Endothelial cell (in vitro differentiated cells): ENCODE measurements around the gene ZFAND3. TPM values are rescaled to one million over a fixed set of nuclear protein-coding genes. Genes with fewer than 3 reads are reported as not detected.

Experiments used
- DNase-seq: peaks from one replicate; pipeline ENCODE4 v3.0.0; 2021; ENCODE audit warnings: low spot score
- H3K27ac Mint-ChIP-seq: one replicate; pipeline ENCODE4 v1.8.0; 2021; ENCODE audit warnings: mixed read lengths, inconsistent platforms; ENCODE audit not compliant: unreplicated experiment
- H3K27me3 Mint-ChIP-seq: one replicate; pipeline ENCODE4 v1.8.0; 2021; ENCODE audit warnings: mild to moderate bottlenecking, moderate library complexity, mixed read lengths, inconsistent platforms; ENCODE audit not compliant: unreplicated experiment
- H3K36me3 Mint-ChIP-seq: one replicate; pipeline ENCODE4 v1.8.0; 2021; ENCODE audit warnings: mild to moderate bottlenecking, low read depth, mixed read lengths, inconsistent platforms; ENCODE audit not compliant: unreplicated experiment
- H3K4me1 Mint-ChIP-seq: one replicate; pipeline ENCODE4 v1.8.0; 2021; ENCODE audit warnings: mild to moderate bottlenecking, mixed read lengths, inconsistent platforms; ENCODE audit not compliant: unreplicated experiment
- H3K4me3 Mint-ChIP-seq: one replicate; pipeline ENCODE4 v1.8.0; 2021; ENCODE audit warnings: mild to moderate bottlenecking, mixed read lengths, inconsistent platforms; ENCODE audit not compliant: unreplicated experiment
- H3K9me3 Mint-ChIP-seq: one replicate; pipeline ENCODE4 v1.8.0; 2021; ENCODE audit warnings: mixed read lengths, inconsistent platforms; ENCODE audit not compliant: unreplicated experiment
- total RNA-seq: library from RNA; stranded (reverse); fragmentation: NEBNext Ultra II Directional; extraction: Animal tissue kit (Norgen Biotek cat#: 25700); gene quantifications from one replicate; pipeline ENCODE4 v1.2.1, GENCODE V29; 2021; ENCODE audit not compliant: unreplicated experiment
- TF ChIP-seq, protein P1 (sequence below): fragments of 200-600 bp; sonication (generic); IDR thresholded peaks from one replicate; pipeline ENCODE4 v1.5.0; 2021; ENCODE audit warnings: antibody characterized with exemption; ENCODE audit not compliant: unreplicated experiment

The ZFAND3 gene
- total RNA-seq, 1 donor from 2014 or later: 96.3 TPM

DNA sequence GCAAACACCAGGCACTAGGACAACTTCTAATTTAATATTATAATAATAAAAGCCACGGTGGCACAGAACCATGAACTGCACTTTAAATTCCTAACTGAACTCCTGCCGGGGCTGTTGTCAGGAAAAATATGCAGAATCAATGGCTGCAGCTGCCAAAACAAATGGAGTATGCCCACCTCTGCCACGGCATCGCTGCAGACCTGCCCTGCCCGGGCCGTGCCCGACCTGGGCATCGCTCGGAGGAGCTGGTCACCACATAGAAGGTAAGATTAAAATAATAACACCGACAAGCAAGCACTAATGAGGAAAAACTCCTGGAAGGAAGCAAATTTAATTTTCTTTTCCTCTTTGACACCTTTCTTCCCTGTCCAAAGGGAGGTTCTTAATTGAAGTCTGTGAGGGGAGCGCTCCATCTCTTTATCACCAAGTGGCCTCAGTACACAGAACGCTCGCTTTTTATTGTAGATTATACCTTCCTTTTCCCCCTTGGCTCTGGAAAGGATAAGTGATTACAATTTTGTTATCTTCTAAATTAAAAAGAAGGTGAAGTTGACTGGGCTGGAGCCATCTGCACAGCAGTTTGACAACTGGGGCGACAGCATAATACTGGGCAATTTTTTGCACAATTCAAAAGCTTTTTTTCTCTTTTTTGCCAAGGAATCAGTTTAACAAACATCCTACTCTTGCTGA lies 351.3 kb downstream of the ZFAND3 start:
- DNase-seq: no peak
- H3K4me3 Mint-ChIP-seq: no peak overlapping the region
- H3K4me1 Mint-ChIP-seq: peaks cover 9% of the 10 kb centered on the region
- H3K27ac Mint-ChIP-seq: no peak overlapping the region
- no peaks in the 10 kb centered on the region for H3K9me3 Mint-ChIP-seq
- TF ChIP-seq, protein P1, sequence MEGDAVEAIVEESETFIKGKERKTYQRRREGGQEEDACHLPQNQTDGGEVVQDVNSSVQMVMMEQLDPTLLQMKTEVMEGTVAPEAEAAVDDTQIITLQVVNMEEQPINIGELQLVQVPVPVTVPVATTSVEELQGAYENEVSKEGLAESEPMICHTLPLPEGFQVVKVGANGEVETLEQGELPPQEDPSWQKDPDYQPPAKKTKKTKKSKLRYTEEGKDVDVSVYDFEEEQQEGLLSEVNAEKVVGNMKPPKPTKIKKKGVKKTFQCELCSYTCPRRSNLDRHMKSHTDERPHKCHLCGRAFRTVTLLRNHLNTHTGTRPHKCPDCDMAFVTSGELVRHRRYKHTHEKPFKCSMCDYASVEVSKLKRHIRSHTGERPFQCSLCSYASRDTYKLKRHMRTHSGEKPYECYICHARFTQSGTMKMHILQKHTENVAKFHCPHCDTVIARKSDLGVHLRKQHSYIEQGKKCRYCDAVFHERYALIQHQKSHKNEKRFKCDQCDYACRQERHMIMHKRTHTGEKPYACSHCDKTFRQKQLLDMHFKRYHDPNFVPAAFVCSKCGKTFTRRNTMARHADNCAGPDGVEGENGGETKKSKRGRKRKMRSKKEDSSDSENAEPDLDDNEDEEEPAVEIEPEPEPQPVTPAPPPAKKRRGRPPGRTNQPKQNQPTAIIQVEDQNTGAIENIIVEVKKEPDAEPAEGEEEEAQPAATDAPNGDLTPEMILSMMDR: no peak
- peaks cover 10% of the 10 kb centered on the region for H3K27me3 Mint-ChIP-seq
- peaks cover 9% of the 10 kb centered on the region for H3K36me3 Mint-ChIP-seq

DNA sequence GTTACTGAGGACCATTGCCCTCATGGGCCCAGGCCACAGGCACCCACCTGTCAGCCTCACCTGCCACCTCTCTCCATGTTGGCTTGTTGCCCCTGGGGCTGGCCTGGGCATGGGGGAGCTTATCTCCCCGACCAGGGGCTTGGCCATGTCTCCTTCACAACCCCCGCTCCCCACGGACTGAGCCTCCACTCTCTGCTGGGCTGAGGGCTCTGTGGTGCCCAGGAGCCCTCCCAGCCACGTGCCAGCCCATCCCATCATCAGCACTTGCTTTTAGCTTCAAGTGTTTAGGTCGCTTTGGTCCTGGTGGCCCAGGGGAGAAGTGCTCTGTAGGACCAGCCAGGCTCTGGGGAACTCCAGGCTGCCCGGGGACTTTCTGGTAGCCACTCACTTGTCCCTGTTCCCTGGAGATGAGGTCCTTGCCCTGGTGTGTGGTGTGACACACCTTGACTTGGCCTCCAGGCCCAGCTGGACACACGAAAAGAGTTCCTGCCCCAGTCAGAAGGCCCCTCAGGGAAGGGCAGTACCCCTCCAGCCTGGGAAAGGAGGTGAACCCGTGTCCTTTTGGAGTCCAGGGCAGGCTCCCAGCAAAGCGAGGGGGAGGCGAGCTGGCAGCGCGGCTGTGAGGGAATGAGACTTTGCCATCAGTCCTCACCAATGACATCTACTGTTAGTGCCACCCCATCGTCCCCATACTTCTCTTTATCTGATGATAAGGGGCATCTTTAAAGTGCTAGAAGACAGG lies 352.6 kb downstream of the ZFAND3 start:
- Mint-ChIP-seq H3K4me3 (no peak overlapping the region), H3K36me3 (peaks cover 9% of the 10 kb centered on the region), H3K27ac (no peak overlapping the region)

DNA sequence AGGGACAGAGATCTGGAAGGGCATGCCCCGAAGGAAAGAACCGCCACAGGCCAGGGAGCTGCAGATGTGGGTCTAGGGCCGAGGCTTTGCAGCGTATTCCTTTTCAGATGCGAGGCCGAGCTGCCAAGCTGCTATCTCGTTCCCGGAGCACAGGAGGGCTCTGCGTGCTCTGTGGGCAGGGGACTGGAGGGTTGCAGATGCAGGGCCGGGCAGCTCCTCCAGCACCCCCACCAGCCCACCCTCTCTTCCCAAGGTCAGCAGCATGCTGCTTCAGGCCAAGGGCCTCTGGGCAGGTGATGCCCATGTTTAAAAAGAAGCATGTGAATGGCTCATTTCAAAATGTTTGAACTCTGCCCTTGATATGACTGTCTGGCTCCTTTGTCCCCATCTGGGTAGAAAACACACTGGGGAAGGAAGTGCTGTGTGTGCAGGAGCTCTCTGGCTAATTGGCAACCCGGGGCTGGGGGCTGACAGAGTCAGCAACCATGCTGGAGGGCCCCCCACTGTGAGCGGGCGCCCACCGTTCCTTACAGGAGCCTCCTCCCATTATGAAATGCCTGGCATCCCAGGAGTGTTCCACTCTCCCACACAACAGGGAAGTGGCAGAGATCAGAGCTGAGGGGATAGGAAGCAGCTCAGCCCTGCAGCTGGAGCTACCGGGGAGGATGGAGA lies 353.3 kb downstream of the ZFAND3 start:
- Mint-ChIP-seq H3K4me3 (no peak overlapping the region), H3K9me3 (no peaks in the 10 kb centered on the region), H3K4me1 (peaks cover 18% of the 10 kb centered on the region), H3K27ac (no peak overlapping the region), H3K36me3 (peaks cover 9% of the 10 kb centered on the region), H3K27me3 (peaks cover 10% of the 10 kb centered on the region)
- DNase-seq: no peak
- TF ChIP-seq, protein P1: no peak

More for the DNA sequence above, 352.6 kb downstream of the ZFAND3 start:
- H3K27me3 Mint-ChIP-seq: peaks cover 10% of the 10 kb centered on the region
- TF ChIP-seq, protein P1: no peak
- no peak for DNase-seq
- H3K9me3 Mint-ChIP-seq: no peaks in the 10 kb centered on the region
- peaks cover 16% of the 10 kb centered on the region for H3K4me1 Mint-ChIP-seq

DNA sequence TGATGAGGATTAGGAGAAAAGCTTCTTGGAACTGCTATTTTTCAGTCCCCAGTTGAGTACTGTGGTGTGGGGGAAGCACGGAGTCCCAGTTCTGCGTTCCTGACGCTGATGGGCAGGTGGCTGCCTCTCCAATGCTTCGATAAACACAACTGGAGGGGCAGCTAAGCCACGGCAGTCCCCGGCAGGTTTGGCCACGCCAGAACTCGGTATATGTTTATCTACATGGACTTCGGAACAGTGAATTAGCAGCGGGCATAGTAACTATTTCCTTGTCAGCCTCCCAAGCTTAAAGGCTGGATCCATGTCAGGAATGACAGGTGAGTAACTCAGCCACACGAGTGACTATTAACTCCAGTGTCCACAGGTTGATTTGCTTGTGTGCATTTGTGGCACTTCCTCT lies 354.4 kb downstream of the ZFAND3 start:
- Mint-ChIP-seq H3K36me3 (peaks cover 9% of the 10 kb centered on the region), H3K27me3 (peaks cover 10% of the 10 kb centered on the region), H3K4me3 (no peak overlapping the region), H3K4me1 (peaks cover 24% of the 10 kb centered on the region), H3K27ac (no peak overlapping the region), H3K9me3 (no peaks in the 10 kb centered on the region)
- TF ChIP-seq, protein P1: no peak
- DNase-seq: no peak
